Panc1 (cell line): ENCODE data around the gene EWSR1. TPM values are rescaled to one million over a fixed set of nuclear protein-coding genes. Genes with fewer than 3 reads are reported as not detected.

Experiments used
- ATAC-seq: fragments of 200-7000 bp; cut with Tn5 transposase; 2 replicates; pipeline ENCODE4 v1.9.1; 2020; ENCODE audit warnings: mild to moderate bottlenecking, moderate library complexity
- BruUV-seq: library from RNA; stranded (reverse); fragments of 400-500 nt; replicated peaks from 2 replicates; lab custom pipeline; 2021; lab: Mats Ljungman, UMichigan
- CTCF ChIA-PET: fragments of 300-600 bp; sonication (Branson Sonifier 250); formaldehyde crosslinking; loops from one replicate; lab custom pipeline; 2022; ENCODE audit warnings: antibody characterized with exemption; lab: Charles Lee
- POLR2A ChIA-PET: fragments of 300-600 bp; sonication (Branson Sonifier 250); formaldehyde crosslinking; loops from one replicate; lab custom pipeline; 2022; ENCODE audit warnings: antibody characterized with exemption; lab: Charles Lee
- DNase-seq: peaks from one replicate; pipeline ENCODE4 v3.0.0-alpha.2; 2010; ENCODE audit warnings: low read depth, low spot score
- H3K27ac ChIP-seq: 2 replicates; pipeline ENCODE4 v1.5.1; 2011; ENCODE audit warnings: mild to moderate bottlenecking, low read length, inconsistent platforms
- H3K27me3 ChIP-seq: fragments of 200-500 bp; sonication (Bioruptor generic); 2 replicates; pipeline ENCODE4 v1.6.0; 2014; ENCODE audit warnings: low read length, inconsistent platforms; ENCODE audit not compliant: control insufficient read depth, insufficient read depth
- H3K36me3 ChIP-seq: fragments of 200-500 bp; sonication (Bioruptor generic); 2 replicates; pipeline ENCODE4 v1.5.1; 2014; ENCODE audit warnings: inconsistent platforms, mild to moderate bottlenecking, low read length, moderate library complexity; ENCODE audit not compliant: control insufficient read depth, insufficient read depth
- H3K4me1 ChIP-seq: 2 replicates; pipeline ENCODE4 v1.5.1; 2011; ENCODE audit warnings: inconsistent platforms, mild to moderate bottlenecking, low read length, moderate library complexity; ENCODE audit not compliant: control insufficient read depth, insufficient read depth
- H3K4me3 ChIP-seq, 2 experiments: 2 replicates each; pipeline ENCODE4 v1.5.1; 2011 to 2012; ENCODE audit warnings: low read depth in 2 of 2, low read length in 2 of 2, mild to moderate bottlenecking in 2 of 2, inconsistent platforms in 1 of 2, moderate library complexity in 1 of 2
- H3K9me3 ChIP-seq: fragments of 200-500 bp; sonication (Bioruptor generic); 2 replicates; pipeline ENCODE4 v1.5.1; 2014; ENCODE audit warnings: low read depth, mild to moderate bottlenecking, inconsistent platforms, low read length, moderate library complexity; ENCODE audit not compliant: control insufficient read depth, insufficient read depth
- CTCF ChIP-seq: fragments of 450-650 bp; IDR thresholded peaks from 2 replicates; pipeline ENCODE4 v1.5.1; 2017; ENCODE audit warnings: mild to moderate bottlenecking
- POLR2AphosphoS5 ChIP-seq: IDR thresholded peaks from 2 replicates; pipeline ENCODE4 v1.6.1; 2012; ENCODE audit warnings: mild to moderate bottlenecking, low read depth, low read length, moderate library complexity
- REST ChIP-seq, 2 experiments: IDR thresholded peaks; 2 replicates each; pipeline ENCODE4 v1.6.1; 2011 to 2012; ENCODE audit warnings: low read depth in 2 of 2, control low read depth in 1 of 2, low read length in 1 of 2, mild to moderate bottlenecking in 1 of 2, moderate library complexity in 1 of 2; ENCODE audit not compliant: insufficient read depth in 1 of 2
- SIN3A ChIP-seq: IDR thresholded peaks from 2 replicates; pipeline ENCODE4 v1.6.1; 2012; ENCODE audit warnings: low read depth, mild to moderate bottlenecking, low read length, moderate library complexity, borderline replicate concordance; ENCODE audit not compliant: insufficient read depth
- TCF7L2 ChIP-seq: IDR thresholded peaks from 2 replicates; pipeline ENCODE4 v1.6.1; 2011; ENCODE audit warnings: mild to moderate bottlenecking, low read depth, low read length, inconsistent platforms
- in situ Hi-C: cut with HindIII; loops from 2 replicates; pipeline ENCODE4 v1.10.0; 2016; ENCODE audit warnings: low sequenced_read_pairs, low pct_unique_long_range_greater_than_20kb
- intact Hi-C: fragments of 100-400 bp; cut with micrococcal nuclease; formaldehyde crosslinking; loops from one replicate; pipeline ENCODE4 v1.10.0; 2022; ENCODE audit not compliant: unreplicated experiment
- total RNA-seq: library from RNA; stranded (reverse); gene quantifications from one replicate; pipeline ENCODE4 v1.2.1, GENCODE V29; 2021; ENCODE audit not compliant: unreplicated experiment

EWSR1 gene
- total RNA-seq, 1 experiment from 2014 or later = 272 TPM

DNA sequence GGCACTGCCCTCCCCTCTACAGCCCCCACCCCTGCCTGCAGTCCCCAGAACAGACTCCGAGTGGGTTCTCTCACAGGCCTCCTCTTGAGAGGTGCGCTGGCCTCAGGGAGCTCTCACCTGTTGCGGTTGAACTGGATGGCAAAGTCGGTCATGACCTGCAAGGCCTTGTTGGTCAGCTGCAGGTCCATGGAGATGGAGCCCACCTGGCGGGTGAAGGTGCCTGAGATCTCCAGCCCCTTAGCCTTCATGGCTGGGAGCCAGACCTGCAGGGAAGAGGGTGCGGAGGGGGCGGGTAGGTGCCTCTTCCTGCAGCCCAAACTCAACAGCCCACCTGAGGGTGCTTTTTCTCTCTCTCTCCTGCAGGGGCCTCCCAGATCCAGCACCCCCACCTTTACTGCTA is 66.1 kb downstream of the EWSR1 start:
- ChIA-PET POLR2A (no interaction called here), CTCF (no interaction called here)
- no peak overlapping the region for H3K4me3 ChIP-seq
- H3K27me3 ChIP-seq = no peaks in the 10 kb centered on the region
- DNase-seq (no peak), ATAC-seq (no peak)
- no peaks in the 10 kb centered on the region for H3K4me1 ChIP-seq
- TF ChIP-seq SIN3A (no peak), POLR2AphosphoS5 (no peak), REST (IDR thresholded peaks at IDR 0.05; ENCODE audit: insufficient read depth in 1 of 2, low read depth in 2 of 2, low read length in 1 of 2) (no peak)
- no TSS peak for BruUV-seq
- H3K27ac ChIP-seq = no peak overlapping the region
- intact Hi-C loops (no loop called here), in situ Hi-C loops (no loop called here)
- no peaks in the 10 kb centered on the region for H3K36me3 ChIP-seq
- H3K9me3 ChIP-seq = no peaks in the 10 kb centered on the region

GRCh38 chr22:29334696-29335344 is 66.8 kb downstream of the EWSR1 start:
- Histone ChIP-seq H3K4me3 (no peak overlapping the region), H3K36me3 (no peaks in the 10 kb centered on the region), H3K27ac (no peak overlapping the region), H3K9me3 (no peaks in the 10 kb centered on the region), H3K4me1 (no peaks in the 10 kb centered on the region), H3K27me3 (no peaks in the 10 kb centered on the region)
- no TSS peak for BruUV-seq
- peak; percentile 60 for ATAC-seq
- TF ChIP-seq REST (IDR thresholded peaks at IDR 0.05; ENCODE audit: insufficient read depth in 1 of 2, low read depth in 2 of 2, low read length in 1 of 2) (no peak), POLR2AphosphoS5 (no peak), CTCF (no peak), SIN3A (no peak), TCF7L2 (no peak)
- no peak for DNase-seq
- POLR2A ChIA-PET = no interaction called here
- in situ Hi-C loops = no loop called here
- intact Hi-C loops = no loop called here
- CTCF ChIA-PET = no interaction called here
